IPS-11a (cell line): ENCODE data around the gene TIRAP.
"Not testable (repeated sequence)": the region's sequence is repeated elsewhere in the genome, so short reads cannot be mapped to it uniquely, and the experiment has no call there.

Experiments used
- H3K4me3 ChIP-seq: one replicate; pipeline ENCODE4 v1.5.1; 2013; ENCODE audit warnings: low read depth, low read length, control low read depth

TIRAP gene

GRCh38 chr11:126284829-126285228 is 1.9 kb downstream of the TIRAP start:
- no peak overlapping the region for H3K4me3 ChIP-seq

GRCh38 chr11:126288237-126288636 is 5.3 kb downstream of the TIRAP start:
- no peak overlapping the region for H3K4me3 ChIP-seq

GRCh38 chr11:126290887-126291286 is 8.0 kb downstream of the TIRAP start:
- H3K4me3 ChIP-seq = no peak overlapping the region

- no peak overlapping the region for H3K4me3 ChIP-seq
These were observed 10.8 kb downstream of the TIRAP start for GRCh38 chr11:126293726-126294125.

- H3K4me3 ChIP-seq = no peak overlapping the region
These were observed 14.1 kb downstream of the TIRAP start for GRCh38 chr11:126297004-126297403.

- peak within 1 kb of the TSS; percentile 68 for H3K4me3 ChIP-seq
These were observed 20.9 kb downstream of the TIRAP start, which contains the start of gene DCPS for GRCh38 chr11:126303623-126304456. DCPS (plus strand) TSS chr11:126304060; CDS start chr11:126304081, 21 bp downstream.

- H3K4me3 ChIP-seq = peak overlapping the region; percentile 68
These were observed 21.7 kb downstream of the TIRAP start for GRCh38 chr11:126304457-126305075.

GRCh38 chr11:126305699-126306098 is 22.8 kb downstream of the TIRAP start:
- no peak overlapping the region for H3K4me3 ChIP-seq

GRCh38 chr11:126307706-126308105 is 24.8 kb downstream of the TIRAP start:
- no peak overlapping the region for H3K4me3 ChIP-seq

GRCh38 chr11:126308271-126308671 is 25.4 kb downstream of the TIRAP start:
- H3K4me3 ChIP-seq = no peak overlapping the region

- H3K4me3 ChIP-seq = not testable (repeated sequence)
These were observed 25.9 kb downstream of the TIRAP start for GRCh38 chr11:126308771-126309170.

GRCh38 chr11:126310200-126310991 is 27.5 kb downstream of the TIRAP start:
- no peak overlapping the region for H3K4me3 ChIP-seq

GRCh38 chr11:126310992-126311310 is 28.1 kb downstream of the TIRAP start:
- H3K4me3 ChIP-seq = no peak overlapping the region

GRCh38 chr11:126311401-126312291 is 28.8 kb downstream of the TIRAP start:
- H3K4me3 ChIP-seq = no peak overlapping the region

- H3K4me3 ChIP-seq = no peak overlapping the region
These were observed 30.1 kb downstream of the TIRAP start for GRCh38 chr11:126312961-126313360.

- H3K4me3 ChIP-seq = no peak overlapping the region
These were observed 30.9 kb downstream of the TIRAP start for GRCh38 chr11:126313826-126314225.

- H3K4me3 ChIP-seq = no peak overlapping the region
These were observed 34.5 kb downstream of the TIRAP start for GRCh38 chr11:126317432-126317755.

- no peak overlapping the region for H3K4me3 ChIP-seq
These were observed 35.1 kb downstream of the TIRAP start for GRCh38 chr11:126317756-126318573.

- no peak overlapping the region for H3K4me3 ChIP-seq
These were observed 35.9 kb downstream of the TIRAP start for GRCh38 chr11:126318574-126319373.
